Measurements from ENCODE around the gene ZFX. TPM values are rescaled to one million over a fixed set of nuclear protein-coding genes. Genes with fewer than 3 reads are reported as not detected.
"Not testable (repeated sequence)": the region's sequence is repeated elsewhere in the genome, so short reads cannot be mapped to it uniquely, and the experiment has no call there.

The ZFX gene
- polyA plus RNA-seq (ENCODE audit: insufficient read length in 4 of 4), result 10 to 100 TPM; 22.5 to 34.0 (median 30.8) TPM

GRCh38 chrX:24149351-24150050 is at the start of gene ZFX:
Gene ZFX, plus strand, starts transcription at chrX:24149729. Its CDS starts 23,014 bp downstream, at chrX:24172743.
- DNase-seq (ENCODE audit: low read depth in 4 of 4, low spot score in 2 of 4), result no peak

GRCh38 chrX:24100713-24101112 is 48.8 kb upstream of the ZFX start:
- no peak for DNase-seq (ENCODE audit: low read depth in 4 of 4, low spot score in 2 of 4)

GRCh38 chrX:24110069-24110468 is 39.5 kb upstream of the ZFX start:
- peak in 1 of 4 donors; percentile 49 for DNase-seq (ENCODE audit: low read depth in 4 of 4, low spot score in 2 of 4)

- no peak for DNase-seq (ENCODE audit: low read depth in 4 of 4, low spot score in 2 of 4)
Observed at GRCh38 chrX:24113181-24113580, 36.3 kb upstream of the ZFX start.

- no peak for DNase-seq (ENCODE audit: low read depth in 4 of 4, low spot score in 2 of 4)
Observed at GRCh38 chrX:24117258-24117657, 32.3 kb upstream of the ZFX start.

- no peak for DNase-seq (ENCODE audit: low read depth in 4 of 4, low spot score in 2 of 4)
Observed at GRCh38 chrX:24124244-24124799, 25.2 kb upstream of the ZFX start.

- no peak for DNase-seq (ENCODE audit: low read depth in 4 of 4, low spot score in 2 of 4)
Observed at GRCh38 chrX:24125028-24125612, 24.4 kb upstream of the ZFX start.

GRCh38 chrX:24131476-24131875 is 18.1 kb upstream of the ZFX start:
- no peak for DNase-seq (ENCODE audit: low read depth in 4 of 4, low spot score in 2 of 4)

- no peak for DNase-seq (ENCODE audit: low read depth in 4 of 4, low spot score in 2 of 4)
Observed at GRCh38 chrX:24133312-24133711, 16.2 kb upstream of the ZFX start.

GRCh38 chrX:24135768-24136167 is 13.8 kb upstream of the ZFX start:
- DNase-seq (ENCODE audit: low read depth in 4 of 4, low spot score in 2 of 4), result not testable (repeated sequence)

- DNase-seq (ENCODE audit: low read depth in 4 of 4, low spot score in 2 of 4), result no peak
Observed at GRCh38 chrX:24137192-24137591, 12.3 kb upstream of the ZFX start.

- not testable (repeated sequence) for DNase-seq (ENCODE audit: low read depth in 4 of 4, low spot score in 2 of 4)
Observed at GRCh38 chrX:24143982-24144381, 5.5 kb upstream of the ZFX start.

- DNase-seq (ENCODE audit: low read depth in 4 of 4, low spot score in 2 of 4), result no peak
Observed at GRCh38 chrX:24144528-24144927, 5.0 kb upstream of the ZFX start.

- DNase-seq (ENCODE audit: low read depth in 4 of 4, low spot score in 2 of 4), result no peak
Observed at GRCh38 chrX:24145303-24146186, 4.0 kb upstream of the ZFX start.

GRCh38 chrX:24146283-24146949 is 3.1 kb upstream of the ZFX start:
- DNase-seq (ENCODE audit: low read depth in 4 of 4, low spot score in 2 of 4), result no peak

GRCh38 chrX:24147165-24147564 is 2.4 kb upstream of the ZFX start:
- no peak for DNase-seq (ENCODE audit: low read depth in 4 of 4, low spot score in 2 of 4)

- DNase-seq (ENCODE audit: low read depth in 4 of 4, low spot score in 2 of 4), result no peak
Observed at GRCh38 chrX:24148121-24148520, 1.4 kb upstream of the ZFX start.

- no peak for DNase-seq (ENCODE audit: low read depth in 4 of 4, low spot score in 2 of 4)
Observed at GRCh38 chrX:24148535-24149350, 786 bp upstream of the ZFX start.

GRCh38 chrX:24150051-24150790 is 692 bp downstream of the ZFX start:
- DNase-seq (ENCODE audit: low read depth in 4 of 4, low spot score in 2 of 4), result peak in 3 of 4 donors; percentile 65 to 70 (median 69)

Measured in left renal cortex interstitium (tissue), 4 donors.